GM23338 (cell line): Measurements from ENCODE around the gene HOXC12. TPM values are rescaled to one million over a fixed set of nuclear protein-coding genes. Genes with fewer than 3 reads are reported as not detected.

Experiments used
- ATAC-seq: fragments of 200-7000 bp; cut with Tn5 transposase; 3 replicates; pipeline ENCODE4 v1.9.1; 2020
- DNase-seq: peaks from one replicate; pipeline ENCODE4 v3.0.0-alpha.2; 2015; ENCODE audit warnings: low spot score
- H2AFZ ChIP-seq: fragments of 200-600 bp; sonication (generic); 2 replicates; pipeline ENCODE4 v1.8.0; 2016; ENCODE audit warnings: antibody characterized with exemption, mild to moderate bottlenecking, moderate library complexity
- H3F3A ChIP-seq: fragments of 200-600 bp; sonication (generic); replicated peaks from 2 replicates; pipeline ENCODE4 v1.8.0; 2017; ENCODE audit warnings: antibody characterized with exemption, mixed run types, low read depth
- H3K27ac ChIP-seq: fragments of 200-600 bp; sonication (generic); 2 replicates; pipeline ENCODE4 v1.6.1; 2016; ENCODE audit warnings: low read depth
- H3K27me3 ChIP-seq: fragments of 200-600 bp; sonication (generic); 2 replicates; pipeline ENCODE4 v1.8.0; 2016; ENCODE audit warnings: mild to moderate bottlenecking, mixed run types, moderate library complexity; ENCODE audit not compliant: insufficient read depth
- H3K36me3 ChIP-seq: fragments of 200-600 bp; sonication (generic); 2 replicates; pipeline ENCODE4 v1.8.0; 2016; ENCODE audit warnings: mild to moderate bottlenecking; ENCODE audit not compliant: insufficient read depth
- H3K4me1 ChIP-seq: fragments of 200-600 bp; sonication (generic); 2 replicates; pipeline ENCODE4 v1.8.0; 2016; ENCODE audit warnings: mild to moderate bottlenecking, moderate library complexity; ENCODE audit not compliant: insufficient read depth
- H3K4me2 ChIP-seq: fragments of 200-600 bp; sonication (generic); 2 replicates; pipeline ENCODE4 v1.7.1; 2017; ENCODE audit warnings: mixed run types
- H3K4me3 ChIP-seq: fragments of 200-600 bp; sonication (generic); 2 replicates; pipeline ENCODE4 v1.6.1; 2016; ENCODE audit warnings: mixed run types
- H3K79me2 ChIP-seq: fragments of 200-600 bp; sonication (generic); replicated peaks from 2 replicates; pipeline ENCODE4 v1.8.0; 2017; ENCODE audit warnings: mild to moderate bottlenecking; ENCODE audit not compliant: insufficient read depth
- H3K9me2 ChIP-seq: fragments of 200-600 bp; sonication (generic); 2 replicates; pipeline ENCODE4 v1.8.0; 2017; ENCODE audit not compliant: insufficient read depth
- H4K20me1 ChIP-seq: fragments of 200-600 bp; sonication (generic); replicated peaks from 2 replicates; pipeline ENCODE4 v1.8.0; 2017; ENCODE audit warnings: mild to moderate bottlenecking; ENCODE audit not compliant: insufficient read depth
- H3K27ac Mint-ChIP-seq: 2 replicates; pipeline ENCODE4 v1.8.0; 2020; ENCODE audit warnings: inconsistent platforms, mild to moderate bottlenecking, moderate library complexity, mixed read lengths
- H3K27me3 Mint-ChIP-seq: 3 replicates; pipeline ENCODE4 v1.8.0; 2022; ENCODE audit warnings: low read depth, mild to moderate bottlenecking, moderate library complexity, mixed read lengths, inconsistent platforms; ENCODE audit not compliant: insufficient read depth, poor library complexity
- H3K36me3 Mint-ChIP-seq: 3 replicates; pipeline ENCODE4 v1.8.0; 2021; ENCODE audit warnings: low read depth, mild to moderate bottlenecking, inconsistent platforms, moderate library complexity, mixed read lengths
- H3K4me1 Mint-ChIP-seq: 3 replicates; pipeline ENCODE4 v1.8.0; 2020; ENCODE audit warnings: mild to moderate bottlenecking, inconsistent platforms, mixed read lengths
- H3K4me3 Mint-ChIP-seq: 3 replicates; pipeline ENCODE4 v1.8.0; 2021; ENCODE audit warnings: moderate library complexity, mild to moderate bottlenecking, inconsistent platforms, mixed read lengths
- H3K9me3 Mint-ChIP-seq: 3 replicates; pipeline ENCODE4 v1.8.0; 2020; ENCODE audit warnings: moderate library complexity, mild to moderate bottlenecking, inconsistent platforms, mixed read lengths
- EZH2 ChIP-seq: fragments of 200-600 bp; sonication (generic); IDR thresholded peaks from one replicate; pipeline ENCODE4 v1.8.0; 2017; ENCODE audit warnings: antibody characterized with exemption, mild to moderate bottlenecking, low read depth; ENCODE audit not compliant: unreplicated experiment
- JUNB ChIP-seq: IDR thresholded peaks from one replicate; pipeline ENCODE4 v1.6.1; 2016; ENCODE audit warnings: antibody characterized with exemption; ENCODE audit not compliant: unreplicated experiment
- ZNF331 ChIP-seq: fragments of 250-450 bp; sonication (Bioruptor Pico); IDR thresholded peaks from 2 replicates; pipeline ENCODE4 v1.5.0; 2020; ENCODE audit warnings: low read depth, mild to moderate bottlenecking, moderate library complexity
- polyA plus RNA-seq: library from polyadenylated mRNA; unstranded; fragments of >200 nt; fragmentation: Nextera tagmentation; extraction: Ambion mirVana; gene quantifications from 2 replicates; pipeline ENCODE4 v1.2.1, GENCODE V29; 2016
- total RNA-seq: library from RNA; depleted of rRNA; stranded (reverse); fragments of >200 nt; shearing (Covaris generic); gene quantifications from 2 replicates; pipeline ENCODE4 v1.2.3, GENCODE V29; 2014
- TF ChIP-seq, protein P1 (sequence below): fragments of 250-450 bp; sonication (Bioruptor Pico); IDR thresholded peaks from 2 replicates; pipeline ENCODE4 v1.5.0; 2020; ENCODE audit warnings: mild to moderate bottlenecking, moderate library complexity

HOXC12 gene
- total and polyA plus RNA-seq, 2 experiments from 2014 or later = not detected

DNA sequence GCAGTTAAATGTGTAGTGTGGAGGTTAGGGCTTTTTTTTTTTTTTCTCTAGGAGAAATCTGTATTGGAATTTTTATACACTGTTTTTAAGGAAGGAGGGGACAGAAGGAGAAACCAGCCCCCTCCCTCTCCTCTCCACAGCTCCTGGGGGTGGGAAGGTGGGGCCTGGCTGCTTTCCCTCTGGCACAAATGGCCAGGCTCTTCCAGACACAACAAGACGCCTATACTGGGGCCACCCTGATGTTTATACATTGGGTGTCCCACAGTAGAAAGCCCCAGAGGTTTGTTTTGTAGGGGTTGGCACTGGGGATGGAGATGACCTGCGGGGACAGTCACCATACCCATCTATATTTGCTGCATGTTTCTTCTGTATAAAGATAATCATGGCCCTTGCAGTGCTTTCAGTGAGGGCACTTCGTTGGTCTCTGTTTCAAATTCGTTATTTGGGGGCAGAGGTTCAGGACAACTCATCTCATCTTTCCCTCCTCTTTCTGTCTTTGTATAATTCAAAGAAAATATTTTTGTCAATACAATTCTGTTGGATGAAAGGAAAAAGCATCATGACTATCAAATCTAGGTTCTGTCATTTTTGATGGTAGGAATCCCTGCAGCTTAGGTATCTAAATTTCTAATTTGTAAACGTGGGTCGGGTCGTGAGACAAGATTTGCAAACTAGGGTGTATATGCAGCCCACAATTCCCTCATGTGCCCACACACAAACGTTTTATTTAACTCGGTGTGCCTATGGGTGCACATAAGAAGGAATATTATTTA lies 22.3 kb downstream of the HOXC12 start (continued):
- TF ChIP-seq, protein P1, sequence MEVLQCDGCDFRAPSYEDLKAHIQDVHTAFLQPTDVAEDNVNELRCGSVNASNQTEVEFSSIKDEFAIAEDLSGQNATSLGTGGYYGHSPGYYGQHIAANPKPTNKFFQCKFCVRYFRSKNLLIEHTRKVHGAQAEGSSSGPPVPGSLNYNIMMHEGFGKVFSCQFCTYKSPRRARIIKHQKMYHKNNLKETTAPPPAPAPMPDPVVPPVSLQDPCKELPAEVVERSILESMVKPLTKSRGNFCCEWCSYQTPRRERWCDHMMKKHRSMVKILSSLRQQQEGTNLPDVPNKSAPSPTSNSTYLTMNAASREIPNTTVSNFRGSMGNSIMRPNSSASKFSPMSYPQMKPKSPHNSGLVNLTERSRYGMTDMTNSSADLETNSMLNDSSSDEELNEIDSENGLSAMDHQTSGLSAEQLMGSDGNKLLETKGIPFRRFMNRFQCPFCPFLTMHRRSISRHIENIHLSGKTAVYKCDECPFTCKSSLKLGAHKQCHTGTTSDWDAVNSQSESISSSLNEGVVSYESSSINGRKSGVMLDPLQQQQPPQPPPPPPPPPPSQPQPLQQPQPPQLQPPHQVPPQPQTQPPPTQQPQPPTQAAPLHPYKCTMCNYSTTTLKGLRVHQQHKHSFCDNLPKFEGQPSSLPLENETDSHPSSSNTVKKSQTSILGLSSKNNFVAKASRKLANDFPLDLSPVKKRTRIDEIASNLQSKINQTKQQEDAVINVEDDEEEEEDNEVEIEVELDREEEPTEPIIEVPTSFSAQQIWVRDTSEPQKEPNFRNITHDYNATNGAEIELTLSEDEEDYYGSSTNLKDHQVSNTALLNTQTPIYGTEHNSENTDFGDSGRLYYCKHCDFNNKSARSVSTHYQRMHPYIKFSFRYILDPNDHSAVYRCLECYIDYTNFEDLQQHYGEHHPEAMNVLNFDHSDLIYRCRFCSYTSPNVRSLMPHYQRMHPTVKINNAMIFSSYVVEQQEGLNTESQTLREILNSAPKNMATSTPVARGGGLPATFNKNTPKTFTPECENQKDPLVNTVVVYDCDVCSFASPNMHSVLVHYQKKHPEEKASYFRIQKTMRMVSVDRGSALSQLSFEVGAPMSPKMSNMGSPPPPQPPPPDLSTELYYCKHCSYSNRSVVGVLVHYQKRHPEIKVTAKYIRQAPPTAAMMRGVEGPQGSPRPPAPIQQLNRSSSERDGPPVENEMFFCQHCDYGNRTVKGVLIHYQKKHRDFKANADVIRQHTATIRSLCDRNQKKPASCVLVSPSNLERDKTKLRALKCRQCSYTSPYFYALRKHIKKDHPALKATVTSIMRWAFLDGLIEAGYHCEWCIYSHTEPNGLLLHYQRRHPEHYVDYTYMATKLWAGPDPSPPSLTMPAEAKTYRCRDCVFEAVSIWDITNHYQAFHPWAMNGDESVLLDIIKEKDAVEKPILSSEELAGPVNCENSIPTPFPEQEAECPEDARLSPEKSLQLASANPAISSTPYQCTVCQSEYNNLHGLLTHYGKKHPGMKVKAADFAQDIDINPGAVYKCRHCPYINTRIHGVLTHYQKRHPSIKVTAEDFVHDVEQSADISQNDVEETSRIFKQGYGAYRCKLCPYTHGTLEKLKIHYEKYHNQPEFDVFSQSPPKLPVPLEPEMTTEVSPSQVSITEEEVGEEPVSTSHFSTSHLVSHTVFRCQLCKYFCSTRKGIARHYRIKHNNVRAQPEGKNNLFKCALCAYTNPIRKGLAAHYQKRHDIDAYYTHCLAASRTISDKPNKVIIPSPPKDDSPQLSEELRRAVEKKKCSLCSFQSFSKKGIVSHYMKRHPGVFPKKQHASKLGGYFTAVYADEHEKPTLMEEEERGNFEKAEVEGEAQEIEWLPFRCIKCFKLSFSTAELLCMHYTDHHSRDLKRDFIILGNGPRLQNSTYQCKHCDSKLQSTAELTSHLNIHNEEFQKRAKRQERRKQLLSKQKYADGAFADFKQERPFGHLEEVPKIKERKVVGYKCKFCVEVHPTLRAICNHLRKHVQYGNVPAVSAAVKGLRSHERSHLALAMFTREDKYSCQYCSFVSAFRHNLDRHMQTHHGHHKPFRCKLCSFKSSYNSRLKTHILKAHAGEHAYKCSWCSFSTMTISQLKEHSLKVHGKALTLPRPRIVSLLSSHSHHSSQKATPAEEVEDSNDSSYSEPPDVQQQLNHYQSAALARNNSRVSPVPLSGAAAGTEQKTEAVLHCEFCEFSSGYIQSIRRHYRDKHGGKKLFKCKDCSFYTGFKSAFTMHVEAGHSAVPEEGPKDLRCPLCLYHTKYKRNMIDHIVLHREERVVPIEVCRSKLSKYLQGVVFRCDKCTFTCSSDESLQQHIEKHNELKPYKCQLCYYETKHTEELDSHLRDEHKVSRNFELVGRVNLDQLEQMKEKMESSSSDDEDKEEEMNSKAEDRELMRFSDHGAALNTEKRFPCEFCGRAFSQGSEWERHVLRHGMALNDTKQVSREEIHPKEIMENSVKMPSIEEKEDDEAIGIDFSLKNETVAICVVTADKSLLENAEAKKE = no peak
- TF ChIP-seq EZH2 (peak; percentile 80), ZNF331 (CRISPR knock-in tag) (no peak)

DNA sequence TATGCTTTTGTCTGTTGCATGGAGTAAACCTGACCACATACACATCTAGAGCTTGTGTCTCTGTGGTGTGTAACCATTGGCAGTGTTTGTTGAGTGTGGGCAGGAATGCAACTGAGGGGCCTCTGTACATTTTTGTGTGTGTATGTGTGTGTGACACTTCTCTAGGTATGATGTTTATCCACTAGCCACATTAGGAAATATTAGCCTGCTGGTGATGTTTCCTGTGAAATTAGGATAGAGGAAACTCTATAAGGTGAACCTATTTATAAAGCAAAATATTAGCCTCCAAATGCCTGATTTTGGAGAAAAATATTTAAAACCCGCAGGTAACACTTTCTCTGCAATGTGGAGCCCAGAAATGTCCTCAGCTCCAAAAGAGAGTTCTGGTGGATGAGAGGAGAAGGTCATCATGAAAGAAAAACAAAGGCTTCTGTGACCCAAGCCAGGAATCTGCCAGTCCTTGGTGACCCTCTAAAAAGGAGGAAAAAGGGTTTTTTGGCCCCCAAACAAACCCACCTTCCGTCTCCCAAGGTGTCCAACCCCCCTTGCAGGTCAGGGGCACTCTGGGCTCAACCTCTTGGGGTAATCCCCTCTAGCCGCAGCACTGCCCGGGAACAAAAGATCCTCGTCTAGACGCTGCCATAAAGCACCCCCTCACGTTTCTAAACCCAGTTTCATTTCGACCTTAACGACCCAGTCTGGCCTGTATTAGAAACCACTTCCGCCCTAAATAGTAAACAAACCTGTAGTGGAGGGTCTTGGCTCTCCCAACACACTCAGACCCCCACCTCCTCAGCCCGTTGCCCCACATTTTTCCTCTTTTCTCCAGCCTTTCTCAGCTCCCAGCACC lies 23.1 kb downstream of the HOXC12 start:
- Histone ChIP-seq H3K4me1 (peaks cover 45% of the 10 kb centered on the region), H3K4me3 (no peak overlapping the region), H3K79me2 (no peaks in the 10 kb centered on the region), H2AFZ (no peak overlapping the region), H3K36me3 (no peaks in the 10 kb centered on the region), H3K27me3 (peaks cover 100% of the 10 kb centered on the region), H3K4me2 (peak overlapping the region; percentile 62), H3K27ac (no peak overlapping the region), H3F3A (peaks cover 35% of the 10 kb centered on the region), H4K20me1 (peaks cover 31% of the 10 kb centered on the region), H3K9me2 (no peaks in the 10 kb centered on the region)
- DNase-seq (no peak), ATAC-seq (no peak)
- TF ChIP-seq JUNB = no peak
- TF ChIP-seq EZH2 = peak; percentile 76
- no peaks in the 10 kb centered on the region; the same call in 1 of the 3 replicates for H3K9me3 Mint-ChIP-seq
- H3K27me3 Mint-ChIP-seq = peaks cover 99% of the 10 kb centered on the region
- H3K36me3 Mint-ChIP-seq = no peaks in the 10 kb centered on the region; the same call in 2 of the 3 replicates
- H3K4me1 Mint-ChIP-seq = peaks cover 27% of the 10 kb centered on the region
- no peak overlapping the region for H3K27ac Mint-ChIP-seq
- H3K4me3 Mint-ChIP-seq = no peak overlapping the region
